Raji (cell line): ENCODE measurements around the gene RBM10.

Experiments used
- POLR2A ChIP-seq: IDR thresholded peaks from 2 replicates; pipeline ENCODE4 v1.6.1; 2011; ENCODE audit warnings: low read depth, low read length, control low read depth; ENCODE audit not compliant: insufficient read depth

The RBM10 gene

DNA sequence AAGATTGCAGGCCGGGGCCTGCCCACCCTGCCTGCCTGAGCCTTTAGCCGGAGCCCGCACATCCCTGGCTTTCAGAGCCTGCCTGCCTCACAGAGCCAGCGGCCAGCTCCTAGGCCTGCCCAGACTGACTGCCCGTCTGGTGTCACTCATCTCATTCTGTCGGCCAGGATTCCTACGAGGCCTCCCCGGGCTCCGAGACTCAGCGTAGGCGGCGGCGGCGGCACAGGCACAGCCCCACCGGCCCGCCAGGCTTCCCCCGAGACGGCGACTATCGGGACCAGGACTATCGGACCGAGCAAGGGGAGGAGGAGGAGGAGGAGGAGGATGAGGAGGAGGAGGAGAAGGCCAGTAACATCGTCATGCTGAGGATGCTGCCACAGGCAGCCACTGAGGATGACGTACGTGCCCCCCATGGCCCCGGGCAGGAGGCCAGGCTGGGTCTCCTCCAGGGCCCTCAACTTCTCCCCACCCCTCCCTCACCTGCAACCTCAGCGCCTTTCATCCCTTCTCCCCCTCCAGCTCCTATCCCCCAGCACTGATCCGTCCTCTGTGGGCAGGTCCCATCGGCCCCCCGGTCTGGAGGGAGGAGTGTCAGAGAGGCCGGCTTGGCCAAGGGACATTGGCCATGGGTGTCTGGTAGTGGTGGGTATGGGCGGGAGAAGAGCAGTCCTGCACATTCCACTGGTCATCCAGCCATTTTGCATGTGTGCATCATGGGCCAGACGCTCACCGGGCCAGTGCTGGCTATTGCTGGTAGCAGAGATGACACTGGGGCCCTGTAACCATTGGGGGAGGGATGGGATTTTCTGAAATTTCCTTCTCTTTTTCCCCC is 26.1 kb downstream of the RBM10 start:
- TF ChIP-seq POLR2A = no peak

DNA sequence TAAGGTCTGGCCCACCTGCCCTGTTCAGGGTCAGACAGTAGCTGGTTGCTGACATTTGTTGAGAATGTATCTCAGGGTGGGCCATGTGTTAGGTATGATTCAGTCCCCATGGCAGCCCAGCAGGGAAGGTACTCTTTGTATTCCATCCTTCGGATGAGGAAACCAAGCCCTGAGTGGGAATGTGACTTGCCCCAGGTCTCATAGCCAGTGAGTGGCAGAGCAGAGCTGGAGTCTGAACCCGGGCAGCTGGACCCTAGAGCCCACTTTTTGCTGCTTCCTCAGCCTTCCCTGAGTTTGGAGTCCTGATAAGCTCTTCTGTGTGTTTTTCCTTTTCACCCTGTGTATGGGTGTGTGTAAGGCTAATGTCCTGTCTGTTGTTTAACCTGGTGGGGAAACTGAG is 27.0 kb downstream of the RBM10 start:
- no peak for TF ChIP-seq POLR2A

DNA sequence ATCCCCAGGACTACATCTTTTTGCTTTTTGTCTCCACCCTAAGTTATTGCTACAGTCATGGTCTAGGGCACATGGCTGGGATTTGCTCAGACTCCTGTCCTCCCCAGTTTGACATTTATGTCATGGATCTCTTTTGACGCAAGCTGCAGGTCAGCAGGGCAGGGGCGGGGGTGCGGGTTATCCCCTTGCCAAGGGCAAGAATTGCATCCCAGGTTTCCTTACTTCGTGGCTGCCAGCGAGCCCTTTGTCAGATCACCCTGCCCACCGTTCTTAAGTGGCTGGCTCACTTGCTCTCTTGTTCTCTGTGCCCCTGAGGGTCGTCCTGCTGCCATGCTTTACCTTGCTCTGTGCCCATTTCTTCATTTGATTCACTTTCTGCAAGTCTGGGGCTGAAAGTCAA is 27.5 kb downstream of the RBM10 start:
- no peak for TF ChIP-seq POLR2A

DNA sequence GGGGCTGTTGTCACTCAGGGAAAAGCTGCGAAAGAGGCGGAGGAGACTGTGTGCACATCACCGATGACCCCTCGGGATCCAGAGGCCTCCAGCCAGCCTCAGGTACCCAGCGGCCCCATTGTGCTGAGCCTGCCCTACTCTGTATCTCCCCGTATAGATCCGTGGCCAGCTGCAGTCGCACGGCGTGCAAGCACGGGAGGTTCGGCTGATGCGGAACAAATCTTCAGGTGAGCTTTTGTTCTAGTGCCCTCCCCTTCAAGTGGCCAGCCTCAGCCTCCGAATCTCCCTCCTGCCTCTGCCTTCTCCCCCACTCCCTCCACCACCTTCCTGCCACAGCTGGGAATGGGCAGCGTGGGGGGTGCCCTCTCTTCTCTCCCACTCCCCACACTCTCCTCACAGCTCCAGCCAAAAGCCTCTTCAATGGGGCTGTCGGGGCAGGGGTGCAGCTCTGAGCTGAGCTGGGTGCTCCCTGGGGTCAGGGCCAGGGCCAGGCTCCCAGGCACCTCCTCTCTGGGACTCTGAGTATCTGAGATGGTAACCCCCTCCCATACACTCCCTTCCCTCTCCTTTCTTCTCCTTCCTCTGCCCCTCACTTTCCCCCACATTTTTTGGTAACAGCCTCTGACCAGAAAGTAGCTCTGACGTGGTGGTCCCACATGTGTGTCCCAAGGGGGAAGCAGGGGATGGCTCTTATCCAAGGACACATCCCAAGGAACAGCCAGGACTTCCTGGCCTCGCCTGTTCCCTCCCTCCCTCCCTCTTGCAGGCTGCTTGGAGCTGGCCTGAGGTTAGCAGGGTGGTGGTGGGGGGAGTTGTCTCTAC is 28.2 kb downstream of the RBM10 start:
- no peak for TF ChIP-seq POLR2A

DNA sequence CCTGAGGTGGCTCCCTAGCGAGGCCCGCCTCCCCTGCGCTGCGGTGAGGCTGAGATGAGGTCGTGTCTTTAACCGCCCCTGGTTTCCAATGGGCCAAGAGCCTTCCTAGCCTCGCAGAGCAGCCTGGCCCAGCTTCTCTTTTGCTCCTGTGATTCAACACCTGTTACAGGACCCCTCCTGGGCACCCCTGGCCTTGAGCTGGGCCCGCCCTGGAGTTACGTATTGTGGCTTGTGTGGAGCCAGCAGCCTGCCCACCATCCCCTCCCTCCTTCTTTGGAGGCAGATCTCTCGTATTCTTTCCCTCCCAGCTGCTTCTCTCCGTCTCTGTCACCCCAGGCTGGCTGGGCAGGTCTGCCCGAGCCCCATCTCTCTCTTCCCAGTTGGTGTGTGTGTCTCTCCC is 29.4 kb downstream of the RBM10 start:
- no peak for TF ChIP-seq POLR2A

DNA sequence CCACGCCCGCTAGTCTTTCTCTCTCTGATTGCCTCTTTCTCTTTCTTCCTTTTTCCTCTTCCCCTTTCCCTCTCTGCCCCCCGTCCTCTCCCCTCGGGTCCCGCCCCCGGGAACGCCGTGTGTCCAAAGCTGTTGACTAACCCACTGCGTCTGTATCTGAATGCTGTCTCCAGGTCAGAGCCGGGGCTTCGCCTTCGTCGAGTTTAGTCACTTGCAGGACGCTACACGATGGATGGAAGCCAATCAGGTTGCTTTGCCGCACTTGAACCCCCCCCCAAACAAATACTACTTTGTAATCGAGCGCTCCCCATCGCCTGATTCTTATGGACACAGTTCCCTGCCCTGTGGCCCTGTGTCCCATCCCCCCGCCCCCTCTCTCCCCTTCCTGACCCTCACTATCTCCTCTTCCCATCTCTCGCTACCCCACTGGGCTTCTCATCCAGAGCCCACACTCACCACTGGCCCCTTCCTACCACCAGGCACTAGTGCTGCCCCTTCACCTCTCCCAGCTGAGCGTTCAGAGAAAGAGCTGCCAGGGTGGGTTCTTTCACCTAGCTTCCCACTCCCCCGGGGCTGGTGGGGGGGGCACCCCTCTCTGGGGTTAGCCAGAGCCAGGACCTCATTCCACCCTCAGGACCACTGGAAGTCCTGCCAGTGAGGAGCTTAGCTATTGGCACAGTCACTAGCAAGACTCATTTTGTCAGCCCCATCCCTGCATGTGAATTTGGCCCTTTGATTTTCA is 30.0 kb downstream of the RBM10 start:
- no peak for TF ChIP-seq POLR2A

DNA sequence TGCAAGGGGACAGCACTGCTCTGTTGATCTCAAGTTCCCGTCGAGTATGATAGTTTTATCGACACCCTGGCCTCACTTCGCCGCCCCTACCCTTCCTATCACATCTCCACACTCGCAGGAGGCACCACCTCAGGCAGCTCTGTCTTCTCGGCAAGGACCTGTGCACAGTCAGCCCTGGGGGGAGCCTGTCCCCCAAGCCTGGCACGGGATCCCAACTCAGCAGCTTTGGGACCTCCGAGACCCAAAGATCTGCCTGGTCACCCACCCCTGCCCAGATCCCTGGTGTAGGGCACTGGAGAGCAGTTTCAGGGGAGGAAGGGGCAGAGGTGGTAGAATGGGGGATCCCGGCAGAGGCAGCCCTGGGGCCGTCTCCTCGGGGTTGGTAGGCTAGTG is 30.6 kb downstream of the RBM10 start:
- no peak for TF ChIP-seq POLR2A

DNA sequence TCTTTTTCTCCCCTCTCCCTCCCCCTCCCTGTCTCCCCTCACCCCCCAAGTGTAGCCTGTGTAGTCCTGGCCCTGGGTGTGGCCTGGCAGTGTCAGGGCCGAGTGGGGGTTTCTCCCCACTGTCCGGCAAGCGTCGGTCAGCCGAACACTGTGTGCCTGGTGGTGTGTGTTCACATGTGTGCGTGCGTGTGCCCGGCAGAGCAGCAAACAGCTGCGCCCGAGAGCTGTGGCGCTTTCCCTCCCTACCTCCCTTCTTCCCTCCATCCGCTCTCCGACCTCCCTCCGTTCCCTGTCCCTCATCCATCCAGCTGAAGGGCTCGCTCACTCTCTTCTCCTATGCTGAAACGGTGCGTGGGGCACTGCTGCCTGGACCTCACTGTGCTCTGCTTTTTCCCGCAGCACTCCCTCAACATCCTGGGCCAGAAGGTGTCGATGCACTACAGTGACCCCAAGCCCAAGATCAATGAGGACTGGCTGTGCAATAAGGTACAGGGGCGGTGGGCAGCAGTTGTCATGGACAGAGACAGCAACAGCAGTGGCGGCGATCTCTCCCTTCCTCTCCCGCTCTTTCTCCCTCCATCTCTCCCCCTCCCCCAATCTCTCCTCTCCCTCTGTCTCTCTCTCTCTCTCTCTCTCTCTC is 31.2 kb downstream of the RBM10 start:
- TF ChIP-seq POLR2A = no peak

DNA sequence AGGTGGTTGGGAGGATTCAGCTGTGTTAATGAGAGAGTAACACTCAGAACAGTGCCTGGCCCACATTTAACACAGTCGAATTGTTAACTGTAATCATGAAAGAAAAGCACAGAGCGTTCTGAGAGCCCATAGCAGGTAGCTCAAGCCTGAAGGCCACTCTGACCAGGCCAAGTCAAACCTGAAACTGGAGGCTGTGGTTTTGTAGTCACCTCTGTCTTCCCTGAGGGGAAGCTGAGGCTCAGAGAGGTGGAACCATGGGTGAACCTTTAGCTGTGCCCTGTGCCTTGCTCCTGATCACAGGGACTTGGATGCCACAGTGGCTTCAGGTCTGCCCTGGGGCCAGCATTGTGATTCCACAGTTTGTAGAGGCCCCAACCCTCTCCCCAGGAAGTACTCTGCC is 32.1 kb downstream of the RBM10 start:
- TF ChIP-seq POLR2A = no peak

DNA sequence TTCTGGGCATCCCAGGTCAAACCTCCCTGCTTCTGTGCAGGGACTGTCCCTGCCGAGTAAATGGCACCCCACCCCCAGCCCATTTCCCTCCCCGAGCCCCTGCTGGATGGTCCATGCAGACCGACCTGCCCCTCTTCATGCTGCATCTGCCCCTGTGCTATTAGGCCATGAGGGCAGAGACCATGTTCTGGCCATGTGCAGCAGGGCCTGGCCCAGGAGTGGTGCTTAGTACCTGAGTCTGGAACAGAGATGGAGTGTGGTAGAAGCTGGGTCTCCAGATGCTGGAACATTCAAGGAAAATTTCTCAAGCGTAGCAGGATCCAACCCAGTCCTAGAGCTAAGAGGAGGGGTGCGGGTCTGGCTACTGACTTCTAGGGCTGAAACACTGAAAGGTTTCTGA is 33.3 kb downstream of the RBM10 start:
- TF ChIP-seq POLR2A = no peak

DNA sequence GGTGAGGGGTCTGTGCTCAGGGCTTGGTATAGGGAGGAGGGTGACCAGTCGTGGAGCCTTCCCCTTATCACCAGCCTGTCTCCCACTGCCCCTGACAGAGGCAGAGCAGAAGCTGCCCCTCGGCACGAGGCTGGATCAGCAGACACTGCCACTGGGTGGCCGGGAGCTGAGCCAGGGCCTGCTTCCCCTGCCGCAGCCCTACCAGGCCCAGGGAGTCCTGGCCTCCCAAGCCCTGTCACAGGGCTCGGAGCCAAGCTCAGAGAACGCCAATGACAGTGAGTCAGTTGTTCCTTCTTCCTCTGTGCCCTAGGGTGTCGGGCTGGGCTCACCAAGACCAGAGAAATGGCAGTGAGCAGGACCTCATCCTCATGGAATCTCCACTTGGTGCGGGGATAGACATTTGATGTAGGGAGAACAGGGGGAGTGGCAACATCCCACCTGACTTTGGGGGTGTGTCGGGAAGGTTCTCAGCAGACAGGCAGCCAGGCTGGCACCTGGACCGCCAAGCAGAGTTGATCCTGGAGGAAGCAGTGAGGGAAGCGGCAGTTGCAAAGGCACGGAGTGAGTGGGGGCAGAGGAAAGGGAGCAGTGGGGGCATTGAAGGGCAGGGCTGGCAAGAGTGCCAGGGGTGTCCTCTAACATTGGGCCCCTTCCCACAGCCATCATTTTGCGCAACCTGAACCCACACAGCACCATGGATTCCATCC is 34.4 kb downstream of the RBM10 start:
- TF ChIP-seq POLR2A = no peak

DNA sequence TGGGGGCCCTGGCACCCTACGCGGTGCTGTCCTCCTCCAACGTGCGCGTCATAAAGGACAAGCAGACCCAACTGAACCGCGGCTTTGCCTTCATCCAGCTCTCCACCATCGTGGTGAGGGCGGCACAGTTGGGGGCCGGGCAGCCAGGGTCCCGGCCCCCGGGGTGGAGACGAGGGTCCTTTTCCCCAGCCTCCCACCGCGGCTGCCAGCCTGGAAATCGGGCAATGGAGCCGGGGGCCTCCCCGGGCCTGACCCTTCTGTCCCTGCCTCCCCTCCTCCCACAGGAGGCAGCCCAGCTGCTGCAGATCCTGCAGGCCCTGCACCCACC is 34.9 kb downstream of the RBM10 start:
- TF ChIP-seq POLR2A = no peak

DNA sequence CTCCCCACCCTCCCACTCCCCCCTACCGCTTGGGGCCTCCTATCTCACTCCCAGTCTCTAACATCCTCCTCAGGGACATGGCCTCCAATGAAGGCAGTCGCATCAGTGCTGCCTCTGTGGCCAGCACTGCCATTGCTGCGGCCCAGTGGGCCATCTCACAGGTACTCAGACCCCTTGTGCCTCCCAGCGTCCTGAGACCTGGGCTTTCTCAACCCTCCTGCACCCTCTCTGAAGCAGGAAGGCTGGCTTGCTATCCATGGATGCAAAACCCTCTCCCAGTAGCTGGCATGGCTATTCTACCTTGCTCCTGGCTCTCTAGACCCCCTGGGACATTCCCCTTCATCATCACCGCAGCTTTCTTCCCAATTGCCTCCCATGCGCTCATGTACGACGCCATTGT is 35.3 kb downstream of the RBM10 start:
- TF ChIP-seq POLR2A = no peak

DNA sequence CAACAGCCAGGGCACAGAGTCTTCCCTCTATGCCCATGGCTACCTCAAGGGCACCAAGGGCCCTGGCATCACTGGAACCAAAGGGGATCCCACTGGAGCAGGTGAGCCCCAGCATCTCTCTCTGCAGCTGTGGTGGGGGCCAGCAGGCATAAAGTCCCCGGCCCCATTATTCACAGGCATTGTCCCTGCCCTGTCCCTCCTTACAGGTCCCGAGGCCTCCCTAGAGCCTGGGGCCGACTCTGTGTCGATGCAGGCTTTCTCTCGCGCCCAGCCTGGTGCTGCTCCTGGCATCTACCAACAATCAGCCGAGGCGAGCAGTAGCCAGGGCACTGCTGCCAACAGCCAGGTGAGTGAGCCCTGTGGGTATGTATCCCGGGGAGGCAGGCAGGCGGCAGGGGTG is 36.3 kb downstream of the RBM10 start:
- TF ChIP-seq POLR2A = no peak
